IMR-90 (cell line): Measurements from ENCODE around the gene DNAH3. TPM values are rescaled to one million over a fixed set of nuclear protein-coding genes. Genes with fewer than 3 reads are reported as not detected.
A peak's percentile ranks its signal among the peaks of the same experiment; 100 is the strongest.

ENCODE experiments used
- ATAC-seq: fragments of 200-7000 bp; cut with Tn5 transposase; 2 replicates; pipeline ENCODE4 v1.9.1; 2020; ENCODE audit warnings: low read depth, mild to moderate bottlenecking, moderate library complexity
- BruUV-seq: library from RNA; stranded (reverse); fragments of 400-500 nt; replicated peaks from 2 replicates; lab custom pipeline; 2021; lab: Mats Ljungman, UMichigan
- CTCF ChIA-PET: fragments of 300-600 bp; formaldehyde crosslinking; extraction: SDS; loops from one replicate; lab custom pipeline; 2021; ENCODE audit warnings: antibody characterized with exemption; lab: Yijun Ruan, JAX
- POLR2A ChIA-PET: fragments of 300-600 bp; sonication (Branson Sonifier 250); formaldehyde crosslinking; loops from one replicate; lab custom pipeline; 2022; ENCODE audit warnings: antibody characterized with exemption; ENCODE audit not compliant: unreplicated experiment; lab: Charles Lee
- DNase-seq: peaks from one replicate; pipeline ENCODE4 v3.0.0; 2013
- H2AFZ ChIP-seq: replicated peaks from 2 replicates; pipeline ENCODE3; 2013; ENCODE audit warnings: low read length, mild to moderate bottlenecking; ENCODE audit not compliant: poor library complexity
- H2AK5ac ChIP-seq: 2 replicates; pipeline ENCODE4 v1.6.1; 2013; ENCODE audit warnings: low read depth, low read length, inconsistent platforms
- H2AK9ac ChIP-seq: replicated peaks from 2 replicates; pipeline ENCODE3; 2013; ENCODE audit warnings: mild to moderate bottlenecking, low read depth, low read length, moderate library complexity; ENCODE audit not compliant: poor library complexity
- H2BK120ac ChIP-seq: 2 replicates; pipeline ENCODE4 v1.6.1; 2013; ENCODE audit warnings: low read depth, low read length, inconsistent platforms
- H2BK15ac ChIP-seq: 3 replicates; pipeline ENCODE4 v1.6.1; 2013; ENCODE audit warnings: low read depth, low read length, inconsistent platforms
- H2BK20ac ChIP-seq: 2 replicates; pipeline ENCODE4 v1.6.1; 2013; ENCODE audit warnings: low read depth, mild to moderate bottlenecking, inconsistent platforms, low read length, moderate library complexity
- H2BK5ac ChIP-seq: 2 replicates; pipeline ENCODE4 v1.6.1; 2013; ENCODE audit warnings: mild to moderate bottlenecking, low read depth, low read length, inconsistent platforms; ENCODE audit not compliant: poor library complexity, severe bottlenecking
- H3K14ac ChIP-seq: replicated peaks from 2 replicates; pipeline ENCODE4 v1.6.1; 2013; ENCODE audit warnings: low read depth, low read length, inconsistent platforms
- H3K18ac ChIP-seq: 2 replicates; pipeline ENCODE4 v1.6.1; 2013; ENCODE audit warnings: low read depth, low read length, control low read depth
- H3K23ac ChIP-seq: 2 replicates; pipeline ENCODE4 v1.6.1; 2013; ENCODE audit warnings: low read depth, low read length, inconsistent platforms
- H3K27ac ChIP-seq: 2 replicates; pipeline ENCODE4 v1.5.1; 2013; ENCODE audit warnings: mild to moderate bottlenecking, control low read depth, low read length; ENCODE audit not compliant: insufficient read depth
- H3K27me3 ChIP-seq: 2 replicates; pipeline ENCODE4 v1.6.1; 2013; ENCODE audit warnings: low read length; ENCODE audit not compliant: control insufficient read depth, insufficient read depth
- H3K36me3 ChIP-seq: 2 replicates; pipeline ENCODE4 v1.6.1; 2013; ENCODE audit warnings: low read length, mixed read lengths; ENCODE audit not compliant: control insufficient read depth, insufficient read depth
- H3K4ac ChIP-seq: 2 replicates; pipeline ENCODE4 v1.6.1; 2013; ENCODE audit warnings: low read depth, low read length, inconsistent platforms
- H3K4me1 ChIP-seq: 2 replicates; pipeline ENCODE4 v1.6.1; 2013; ENCODE audit warnings: low read length, mixed read lengths; ENCODE audit not compliant: control insufficient read depth, insufficient read depth
- H3K4me2 ChIP-seq: 2 replicates; pipeline ENCODE4 v1.6.1; 2013; ENCODE audit warnings: low read depth, mild to moderate bottlenecking, control low read depth, low read length, moderate library complexity
- H3K4me3 ChIP-seq: 2 replicates; pipeline ENCODE4 v1.5.1; 2013; ENCODE audit warnings: low read depth, mild to moderate bottlenecking, control low read depth, low read length, moderate library complexity; ENCODE audit not compliant: insufficient read depth
- H3K56ac ChIP-seq: 2 replicates; pipeline ENCODE4 v1.6.1; 2013; ENCODE audit warnings: low read length, inconsistent platforms; ENCODE audit not compliant: insufficient read depth; ENCODE audit errors: extremely low read depth
- H3K79me1 ChIP-seq, 2 experiments: 2 replicates each; pipeline ENCODE4 v1.6.1; 2013; ENCODE audit warnings: low read length in 2 of 2, inconsistent platforms in 1 of 2, low read depth in 1 of 2
- H3K9ac ChIP-seq: 2 replicates; pipeline ENCODE4 v1.6.1; 2013; ENCODE audit warnings: low read depth, low read length, control low read depth
- H3K9me1 ChIP-seq: 2 replicates; pipeline ENCODE4 v1.6.1; 2013; ENCODE audit warnings: low read length, inconsistent platforms; ENCODE audit not compliant: insufficient read depth
- H3K9me3 ChIP-seq: 2 replicates; pipeline ENCODE4 v1.6.1; 2013; ENCODE audit warnings: low read length; ENCODE audit not compliant: control insufficient read depth, insufficient read depth
- H4K20me1 ChIP-seq: 2 replicates; pipeline ENCODE4 v1.6.1; 2013; ENCODE audit warnings: low read length, inconsistent platforms; ENCODE audit not compliant: insufficient read depth
- H4K5ac ChIP-seq: 2 replicates; pipeline ENCODE4 v1.6.1; 2013; ENCODE audit warnings: mild to moderate bottlenecking, low read depth, low read length, control low read depth
- H4K8ac ChIP-seq, 2 experiments: 2 replicates each; pipeline ENCODE4 v1.6.1; 2013; ENCODE audit warnings: low read depth in 2 of 2, low read length in 2 of 2, control low read depth in 1 of 2, inconsistent platforms in 1 of 2
- H4K91ac ChIP-seq: 2 replicates; pipeline ENCODE4 v1.6.1; 2013; ENCODE audit warnings: low read depth, low read length, inconsistent platforms; ENCODE audit not compliant: insufficient read depth
- BHLHE40 ChIP-seq: fragments of 150-350 bp; IDR thresholded peaks from 2 replicates; pipeline ENCODE4 v1.6.1; 2016; ENCODE audit warnings: mild to moderate bottlenecking, low read depth, low read length
- CEBPB ChIP-seq: IDR thresholded peaks from 2 replicates; pipeline ENCODE4 v1.6.1; 2012; ENCODE audit warnings: low read depth, low read length, improper control_type of control experiment
- CHD1 ChIP-seq: IDR thresholded peaks from 2 replicates; pipeline ENCODE4 v1.6.1; 2012; ENCODE audit warnings: low read depth, low read length, improper control_type of control experiment
- FOS ChIP-seq: fragments of 150-350 bp; IDR thresholded peaks from 2 replicates; pipeline ENCODE4 v1.6.1; 2016; ENCODE audit warnings: low read depth, low read length
- MAFK ChIP-seq: IDR thresholded peaks from 2 replicates; pipeline ENCODE4 v1.6.1; 2012; ENCODE audit warnings: low read depth, low read length, improper control_type of control experiment
- MAZ ChIP-seq: IDR thresholded peaks from 2 replicates; pipeline ENCODE4 v1.6.1; 2012; ENCODE audit warnings: low read depth, mild to moderate bottlenecking, low read length, improper control_type of control experiment, moderate library complexity, borderline replicate concordance
- MXI1 ChIP-seq: IDR thresholded peaks from 2 replicates; pipeline ENCODE4 v1.6.1; 2012; ENCODE audit warnings: low read depth, mild to moderate bottlenecking, low read length, moderate library complexity, borderline replicate concordance
- NFE2L2 ChIP-seq: fragments of 150-350 bp; IDR thresholded peaks from 2 replicates; pipeline ENCODE4 v1.6.1; 2016; ENCODE audit warnings: low read depth, mild to moderate bottlenecking, low read length
- POLR2A ChIP-seq: IDR thresholded peaks from 2 replicates; pipeline ENCODE4 v1.6.1; 2012; ENCODE audit warnings: mild to moderate bottlenecking, low read depth, low read length
- RCOR1 ChIP-seq: IDR thresholded peaks from 2 replicates; pipeline ENCODE4 v1.6.1; 2012; ENCODE audit warnings: mild to moderate bottlenecking, low read length, improper control_type of control experiment; ENCODE audit not compliant: insufficient replicate concordance
- WGBS, 2 experiments: methylation state at CpG; one replicate each; pipeline versions ENCODE4 v1.1.5 to v1.1.7; 2013; ENCODE audit warnings: missing lambda C conversion rate in 2 of 2; ENCODE audit not compliant: insufficient read length in 1 of 2; ENCODE audit errors: extremely low coverage in 2 of 2; 5-methylcytosine and 5-hydroxymethylcytosine counted together
- dilution Hi-C: fragments of 300-500 bp; cut with HindIII; formaldehyde crosslinking; loops from one replicate; pipeline ENCODE4 v1.14.3; 2018; ENCODE audit warnings: low sequenced_read_pairs; ENCODE audit not compliant: unreplicated experiment
- in situ Hi-C: fragments of 300-500 bp; cut with MboI; formaldehyde crosslinking; loops from 3 replicates; pipeline ENCODE4 v1.14.3; 2019; ENCODE audit warnings: low sequenced_read_pairs, inconsistent platforms, mixed read lengths
- intact Hi-C: fragments of 100-400 bp; cut with micrococcal nuclease; formaldehyde crosslinking; loops from 2 replicates; pipeline ENCODE4 v1.10.0; 2022
- polyA plus RNA-seq, 3 experiments: library from polyadenylated mRNA; depleted of rRNA; stranded (reverse); fragments of >200 nt; gene quantifications; 2 replicates each; pipeline ENCODE4 v1.2.3, GENCODE V29; 2012; ENCODE audit warnings: low replicate concordance in 1 of 3
- total RNA-seq: library from RNA; depleted of rRNA; stranded (reverse); fragments of >200 nt; gene quantifications from 2 replicates; pipeline ENCODE4 v1.2.3, GENCODE V29; 2012
- TF ChIP-seq, protein P1 (sequence below): conservative IDR thresholded peaks from 2 replicates; pipeline ENCODE4 v1.5.1; 2012; ENCODE audit warnings: mild to moderate bottlenecking, low read depth, low read length, improper control_type of control experiment

The DNAH3 gene
- total and polyA plus RNA-seq, 2 of the 4 experiments (the other 2 are of a cell fraction) = not detected

DNA sequence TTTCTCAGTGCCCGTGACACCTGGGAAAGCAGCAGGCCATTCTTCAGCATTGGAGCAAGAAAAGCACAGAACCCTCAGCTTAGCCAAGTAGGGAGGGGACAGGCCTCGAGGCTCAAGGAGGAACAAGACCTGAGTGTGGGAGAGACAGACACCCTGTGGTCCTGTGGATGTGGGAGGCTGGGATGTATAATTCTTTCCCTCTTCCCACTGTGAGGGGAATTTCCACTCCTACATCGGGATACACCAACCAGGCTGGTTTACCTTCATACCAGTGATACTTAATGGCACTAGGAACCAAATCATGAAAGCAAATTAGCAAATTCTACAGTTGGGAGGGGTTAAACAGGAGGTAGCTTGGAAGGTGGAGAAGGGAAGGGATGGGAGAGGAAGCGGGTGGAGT lies 208.4 kb downstream of the DNAH3 start:
- Histone ChIP-seq H3K27me3 (no peaks in the 10 kb centered on the region), H3K4me2 (no peak overlapping the region), H3K79me1 (no peaks in the 10 kb centered on the region), H3K14ac (no peak overlapping the region), H4K91ac (no peak overlapping the region), H4K8ac (no peak overlapping the region), H4K20me1 (no peaks in the 10 kb centered on the region), H3K23ac (no peak overlapping the region), H3K4ac (no peak overlapping the region; the same call in 1 of the 2 replicates), H3K9ac (no peak overlapping the region), H4K5ac (no peak overlapping the region), H3K36me3 (no peaks in the 10 kb centered on the region), H2BK5ac (no peak overlapping the region), H2AK5ac (no peak overlapping the region), H3K9me1 (no peaks in the 10 kb centered on the region), H3K4me3 (no peak overlapping the region), H3K9me3 (no peaks in the 10 kb centered on the region), H3K4me1 (no peaks in the 10 kb centered on the region), H3K18ac (no peak overlapping the region), H2AK9ac (peak overlapping the region; percentile 28), H2BK120ac (no peak overlapping the region), H2AFZ (no peak overlapping the region), H3K56ac (no peak overlapping the region; the same call in 1 of the 2 replicates), H2BK20ac (no peak overlapping the region), H3K27ac (no peak overlapping the region), H2BK15ac (no peak overlapping the region)
- no TSS peak for BruUV-seq
- WGBS, 2 experiments = no CpG with 5 or more reads among the region's 4 CpGs
- intact Hi-C loops = no loop called here
- in situ Hi-C loops = no loop called here
- no peak for ATAC-seq
- CTCF ChIA-PET = no interaction called here
- no peak for DNase-seq
- dilution Hi-C loops = no loop called here
- POLR2A ChIA-PET = no interaction called here
- TF ChIP-seq, protein P1, sequence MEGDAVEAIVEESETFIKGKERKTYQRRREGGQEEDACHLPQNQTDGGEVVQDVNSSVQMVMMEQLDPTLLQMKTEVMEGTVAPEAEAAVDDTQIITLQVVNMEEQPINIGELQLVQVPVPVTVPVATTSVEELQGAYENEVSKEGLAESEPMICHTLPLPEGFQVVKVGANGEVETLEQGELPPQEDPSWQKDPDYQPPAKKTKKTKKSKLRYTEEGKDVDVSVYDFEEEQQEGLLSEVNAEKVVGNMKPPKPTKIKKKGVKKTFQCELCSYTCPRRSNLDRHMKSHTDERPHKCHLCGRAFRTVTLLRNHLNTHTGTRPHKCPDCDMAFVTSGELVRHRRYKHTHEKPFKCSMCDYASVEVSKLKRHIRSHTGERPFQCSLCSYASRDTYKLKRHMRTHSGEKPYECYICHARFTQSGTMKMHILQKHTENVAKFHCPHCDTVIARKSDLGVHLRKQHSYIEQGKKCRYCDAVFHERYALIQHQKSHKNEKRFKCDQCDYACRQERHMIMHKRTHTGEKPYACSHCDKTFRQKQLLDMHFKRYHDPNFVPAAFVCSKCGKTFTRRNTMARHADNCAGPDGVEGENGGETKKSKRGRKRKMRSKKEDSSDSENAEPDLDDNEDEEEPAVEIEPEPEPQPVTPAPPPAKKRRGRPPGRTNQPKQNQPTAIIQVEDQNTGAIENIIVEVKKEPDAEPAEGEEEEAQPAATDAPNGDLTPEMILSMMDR = no peak
- no peak for TF ChIP-seq CEBPB
- TF ChIP-seq CHD1 = no peak
- TF ChIP-seq FOS = no peak
- TF ChIP-seq MAZ = no peak
- TF ChIP-seq MAFK = no peak
- TF ChIP-seq MXI1 = no peak
- TF ChIP-seq NFE2L2 = no peak
- no peak for TF ChIP-seq RCOR1
- no peak for TF ChIP-seq POLR2A
- no peak for TF ChIP-seq BHLHE40
